ENCODE data around the gene PITPNC1.
A peak's percentile ranks its signal among the peaks of the same experiment; 100 is the strongest.

PITPNC1 gene

GRCh38 chr17:67542219-67543114 lies 165.4 kb downstream of the PITPNC1 start:
- no peak overlapping the region for H3K4me3 ChIP-seq (replicated peaks in 1 of 2; ENCODE audit: low read depth in 2 of 2, low read length in 2 of 2)
- DNase-seq (ENCODE audit: low read depth in 2 of 2): no peak
- TF ChIP-seq CTCF (IDR thresholded peaks at IDR 0.05; ENCODE audit: low read depth, low read length): no peak

- peak in 1 of 2 donors; percentile 25 for DNase-seq (ENCODE audit: low read depth in 2 of 2)
- no peak for TF ChIP-seq CTCF (IDR thresholded peaks at IDR 0.05; ENCODE audit: low read depth, low read length)
- no peak overlapping the region for H3K4me3 ChIP-seq (replicated peaks in 1 of 2; ENCODE audit: low read depth in 2 of 2, low read length in 2 of 2)
Measured at GRCh38 chr17:67544364-67544955, 167.4 kb downstream of the PITPNC1 start.

GRCh38 chr17:67546578-67547527 lies 169.8 kb downstream of the PITPNC1 start:
- no peak overlapping the region for H3K4me3 ChIP-seq (replicated peaks in 1 of 2; ENCODE audit: low read depth in 2 of 2, low read length in 2 of 2)
- peak; percentile 13 for TF ChIP-seq CTCF (IDR thresholded peaks at IDR 0.05; ENCODE audit: low read depth, low read length)
- peak; percentile 47 to 86 for DNase-seq (ENCODE audit: low read depth in 2 of 2)

GRCh38 chr17:67548693-67549092 lies 171.6 kb downstream of the PITPNC1 start:
- no peak for TF ChIP-seq CTCF (IDR thresholded peaks at IDR 0.05; ENCODE audit: low read depth, low read length)
- no peak for DNase-seq (ENCODE audit: low read depth in 2 of 2)
- H3K4me3 ChIP-seq (replicated peaks in 1 of 2; ENCODE audit: low read depth in 2 of 2, low read length in 2 of 2): no peak overlapping the region

GRCh38 chr17:67549820-67550219 lies 172.7 kb downstream of the PITPNC1 start:
- no peak overlapping the region for H3K4me3 ChIP-seq (replicated peaks in 1 of 2; ENCODE audit: low read depth in 2 of 2, low read length in 2 of 2)
- TF ChIP-seq CTCF (IDR thresholded peaks at IDR 0.05; ENCODE audit: low read depth, low read length): no peak
- DNase-seq (ENCODE audit: low read depth in 2 of 2): no peak

- H3K4me3 ChIP-seq (replicated peaks in 1 of 2; ENCODE audit: low read depth in 2 of 2, low read length in 2 of 2): no peak overlapping the region
- DNase-seq (ENCODE audit: low read depth in 2 of 2): no peak
Measured at GRCh38 chr17:67554634-67555033, 177.6 kb downstream of the PITPNC1 start.

More at GRCh38 chr17:67554634-67555033, 177.6 kb downstream of the PITPNC1 start:
- no peak for TF ChIP-seq CTCF (IDR thresholded peaks at IDR 0.05; ENCODE audit: low read depth, low read length)

Data from cardiac fibroblast (primary cell).